NCI-H2196 (cell line): ENCODE measurements around the gene BMP6.

Experiments
- DNase-seq: peaks from one replicate; lab custom pipeline; 2025; ENCODE audit not compliant: unreplicated experiment; lab: John Stamatoyannopoulos, UW

BMP6 gene

GRCh38 chr6:7920425-7920824 lies 194.5 kb downstream of the BMP6 start:
- DNase-seq = no peak

- DNase-seq = no peak
Measured at GRCh38 chr6:7921046-7921445, 195.1 kb downstream of the BMP6 start.

GRCh38 chr6:7921632-7922092 lies 195.8 kb downstream of the BMP6 start:
- DNase-seq = no peak

- no peak for DNase-seq
Measured at GRCh38 chr6:7922596-7922995, 196.7 kb downstream of the BMP6 start.

GRCh38 chr6:7924867-7925266 lies 199.0 kb downstream of the BMP6 start:
- DNase-seq = no peak
